NCI-H82 treated with DMSO at 0.1 percent for 48 hours (cell line): ENCODE data around the gene MCOLN2.
A peak's percentile ranks its signal among the peaks of the same experiment; 100 is the strongest.
"Not testable (repeated sequence)": the region's sequence is repeated elsewhere in the genome, so short reads cannot be mapped to it uniquely, and the experiment has no call there.

Experiments
- DNase-seq: peaks from one replicate; lab custom pipeline; 2025; ENCODE audit not compliant: unreplicated experiment; lab: John Stamatoyannopoulos, UW

Gene MCOLN2

GRCh38 chr1:84996846-84997666 lies at the start of gene MCOLN2:
TSS of gene MCOLN2 (minus strand) at chr1:84997113. CDS start at chr1:84996872, 241 bp downstream.
- DNase-seq, result no peak

- DNase-seq, result no peak
Observed at GRCh38 chr1:85042413-85042812, 45.5 kb upstream of the MCOLN2 start.

- DNase-seq, result no peak
Observed at GRCh38 chr1:85041793-85042192, 44.9 kb upstream of the MCOLN2 start.

GRCh38 chr1:85033221-85033620 lies 36.3 kb upstream of the MCOLN2 start:
- DNase-seq, result no peak

GRCh38 chr1:85030536-85030935 lies 33.6 kb upstream of the MCOLN2 start:
- DNase-seq, result no peak

GRCh38 chr1:85028151-85028550 lies 31.2 kb upstream of the MCOLN2 start:
- DNase-seq, result no peak

GRCh38 chr1:85027242-85027983 lies 30.5 kb upstream of the MCOLN2 start:
- DNase-seq, result no peak

- DNase-seq, result peak; percentile 5
Observed at GRCh38 chr1:85025940-85026339, 29.0 kb upstream of the MCOLN2 start.

GRCh38 chr1:85024736-85025135 lies 27.8 kb upstream of the MCOLN2 start:
- no peak for DNase-seq

- DNase-seq, result no peak
Observed at GRCh38 chr1:85022700-85023099, 25.8 kb upstream of the MCOLN2 start.

- DNase-seq, result no peak
Observed at GRCh38 chr1:85019994-85020393, 23.1 kb upstream of the MCOLN2 start.

GRCh38 chr1:85015826-85016225 lies 18.9 kb upstream of the MCOLN2 start:
- DNase-seq, result no peak

- DNase-seq, result not testable (repeated sequence)
Observed at GRCh38 chr1:85005641-85006040, 8.7 kb upstream of the MCOLN2 start.

GRCh38 chr1:85001742-85002141 lies 4.8 kb upstream of the MCOLN2 start:
- no peak for DNase-seq

GRCh38 chr1:84998642-84999280 lies 1.8 kb upstream of the MCOLN2 start:
- no peak for DNase-seq

GRCh38 chr1:84997667-84998600 lies 1.0 kb upstream of the MCOLN2 start:
- DNase-seq, result no peak

GRCh38 chr1:84995484-84996334 lies 1.2 kb downstream of the MCOLN2 start:
- no peak for DNase-seq

- no peak for DNase-seq
Observed at GRCh38 chr1:84991097-84991920, 5.6 kb downstream of the MCOLN2 start.

- no peak for DNase-seq
Observed at GRCh38 chr1:84988588-84988987, 8.3 kb downstream of the MCOLN2 start.
